Hepatocyte (in vitro differentiated cells): ENCODE data around the gene BACH2.

Experiments
- CTCF ChIP-seq: fragments of 200-600 bp; sonication (generic); IDR thresholded peaks from 2 replicates; pipeline ENCODE4 v1.5.1; 2016; ENCODE audit warnings: antibody characterized with exemption, mild to moderate bottlenecking; ENCODE audit not compliant: poor library complexity
- EZH2 ChIP-seq: fragments of 200-600 bp; sonication (generic); IDR thresholded peaks from 2 replicates; pipeline ENCODE4 v1.6.1; 2016; ENCODE audit warnings: antibody characterized with exemption, mild to moderate bottlenecking, borderline replicate concordance
- EZH2phosphoT487 ChIP-seq: fragments of 200-600 bp; sonication (generic); IDR thresholded peaks from one replicate; pipeline ENCODE4 v1.6.1; 2018; ENCODE audit warnings: antibody characterized with exemption, mild to moderate bottlenecking, low read depth, moderate library complexity; ENCODE audit not compliant: unreplicated experiment, severe bottlenecking

- TF ChIP-seq CTCF = no peak
- no peak for TF ChIP-seq EZH2
- no peak for TF ChIP-seq EZH2phosphoT487
Measured at GRCh38 chr6:90139272-90139817, 157.3 kb downstream of the BACH2 start.
